Ascending aorta (tissue), 2 donors: ENCODE data around the gene SLC25A26. TPM values are rescaled to one million over a fixed set of nuclear protein-coding genes. Genes with fewer than 3 reads are reported as not detected.

Experiments
- DNase-seq, 2 donors: peaks; one replicate each; pipeline ENCODE4 v3.0.0-alpha.2; 2019; ENCODE audit warnings: low spot score in 2 of 2
- H3K27ac ChIP-seq, 2 donors: fragments of 200-600 bp; sonication (generic); one replicate each; pipeline ENCODE4 v1.5.1; 2016 to 2017; ENCODE audit warnings: mild to moderate bottlenecking in 1 of 2
- H3K27me3 ChIP-seq: fragments of 200-600 bp; sonication (generic); one replicate; pipeline ENCODE4 v1.5.1; 2017
- H3K36me3 ChIP-seq, 2 donors: fragments of 200-600 bp; sonication (generic); one replicate each; pipeline ENCODE4 v1.5.1; 2016
- H3K4me1 ChIP-seq, 2 donors: fragments of 200-600 bp; sonication (generic); one replicate each; pipeline ENCODE4 v1.5.1; 2016 to 2017; ENCODE audit warnings: mild to moderate bottlenecking in 1 of 2
- H3K4me3 ChIP-seq, 2 donors: fragments of 200-600 bp; sonication (generic); one replicate each; pipeline ENCODE4 v1.5.1; 2016 to 2017; ENCODE audit warnings: mild to moderate bottlenecking in 1 of 2
- H3K9me3 ChIP-seq, 2 donors: fragments of 200-600 bp; sonication (generic); one replicate each; pipeline ENCODE4 v1.5.1; 2016
- intact Hi-C: fragments of 100-400 bp; cut with DNase I; formaldehyde crosslinking; loops from one replicate; pipeline ENCODE4 v1.15.1; 2023
- total RNA-seq: library from RNA; depleted of rRNA; stranded (reverse); fragments of >200 nt; gene quantifications from one replicate; pipeline ENCODE4 v1.1.0, GENCODE V29; 2016
- TF ChIP-seq, protein P1 (sequence below), 3 experiments: fragments of 200-600 bp in 2 of 3; fragments of 450-650 bp in 1 of 3; sonication (generic) in 2 of 3; IDR thresholded peaks; one replicate each; pipeline ENCODE4 v1.5.1; 2016 to 2019; ENCODE audit warnings: antibody characterized with exemption in 3 of 3, mild to moderate bottlenecking in 1 of 3, moderate library complexity in 1 of 3

Gene SLC25A26
- total RNA-seq, 1 donor from 2014 or later, result 11.7 TPM

DNA sequence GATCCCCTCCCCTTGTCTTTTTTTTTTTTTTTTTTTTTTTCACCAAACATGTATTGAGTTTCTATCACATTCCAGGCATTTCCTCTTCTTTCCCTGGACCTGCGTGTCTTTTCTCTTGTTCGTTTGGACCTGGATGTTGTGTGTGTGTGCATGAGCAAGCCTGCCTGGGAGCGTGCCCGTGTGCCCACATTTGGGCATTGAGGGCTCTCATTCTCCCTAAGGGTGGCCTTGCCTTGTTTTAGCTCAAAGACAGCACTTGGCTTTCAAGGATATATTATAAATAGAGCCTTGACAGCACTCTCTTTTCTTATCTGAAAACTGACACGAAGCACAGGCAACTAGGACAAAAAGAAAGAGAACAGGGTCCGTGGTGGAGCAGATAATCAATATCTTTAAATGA lies 39.0 kb upstream of the SLC25A26 start:
- no peaks in the 10 kb centered on the region for H3K27me3 ChIP-seq
- no peak for DNase-seq
- peaks cover 0 to 14% of the 10 kb centered on the region in 2 donors for H3K4me1 ChIP-seq
- intact Hi-C loops, result no loop called here
- H3K36me3 ChIP-seq, result no peaks in the 10 kb centered on the region
- H3K9me3 ChIP-seq, result no peaks in the 10 kb centered on the region
- H3K27ac ChIP-seq, result peak overlapping the region in 1 of 2 donors; percentile 47
- no peak overlapping the region for H3K4me3 ChIP-seq
- TF ChIP-seq, protein P1, sequence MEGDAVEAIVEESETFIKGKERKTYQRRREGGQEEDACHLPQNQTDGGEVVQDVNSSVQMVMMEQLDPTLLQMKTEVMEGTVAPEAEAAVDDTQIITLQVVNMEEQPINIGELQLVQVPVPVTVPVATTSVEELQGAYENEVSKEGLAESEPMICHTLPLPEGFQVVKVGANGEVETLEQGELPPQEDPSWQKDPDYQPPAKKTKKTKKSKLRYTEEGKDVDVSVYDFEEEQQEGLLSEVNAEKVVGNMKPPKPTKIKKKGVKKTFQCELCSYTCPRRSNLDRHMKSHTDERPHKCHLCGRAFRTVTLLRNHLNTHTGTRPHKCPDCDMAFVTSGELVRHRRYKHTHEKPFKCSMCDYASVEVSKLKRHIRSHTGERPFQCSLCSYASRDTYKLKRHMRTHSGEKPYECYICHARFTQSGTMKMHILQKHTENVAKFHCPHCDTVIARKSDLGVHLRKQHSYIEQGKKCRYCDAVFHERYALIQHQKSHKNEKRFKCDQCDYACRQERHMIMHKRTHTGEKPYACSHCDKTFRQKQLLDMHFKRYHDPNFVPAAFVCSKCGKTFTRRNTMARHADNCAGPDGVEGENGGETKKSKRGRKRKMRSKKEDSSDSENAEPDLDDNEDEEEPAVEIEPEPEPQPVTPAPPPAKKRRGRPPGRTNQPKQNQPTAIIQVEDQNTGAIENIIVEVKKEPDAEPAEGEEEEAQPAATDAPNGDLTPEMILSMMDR (IDR thresholded peaks at IDR 0.05), result no peak

DNA sequence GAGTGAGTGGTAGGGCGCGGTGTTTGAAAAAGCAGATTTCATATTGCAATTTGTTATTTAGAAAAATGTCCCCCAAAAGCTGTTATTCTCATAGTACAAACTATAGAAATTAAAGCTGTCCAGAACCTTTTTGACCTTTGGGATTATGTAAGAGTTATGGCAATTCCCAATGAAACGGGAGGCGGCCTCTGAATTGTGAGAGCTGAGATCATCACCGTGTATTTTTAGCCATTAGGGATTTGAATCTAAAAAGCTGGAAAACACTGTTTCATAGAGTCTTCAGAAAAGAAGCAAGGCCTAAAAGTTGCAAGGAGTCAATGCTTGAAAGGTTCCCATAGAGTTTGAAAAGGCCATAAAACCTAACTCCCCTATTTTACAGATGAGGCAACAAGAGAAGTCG lies 38.6 kb upstream of the SLC25A26 start:
- Histone ChIP-seq H3K9me3 (no peaks in the 10 kb centered on the region), H3K27me3 (no peaks in the 10 kb centered on the region), H3K27ac (peak overlapping the region in 1 of 2 donors; percentile 47), H3K36me3 (no peaks in the 10 kb centered on the region), H3K4me1 (peaks cover 0 to 14% of the 10 kb centered on the region in 2 donors), H3K4me3 (no peak overlapping the region)
- no peak for DNase-seq
- TF ChIP-seq, protein P1 (IDR thresholded peaks at IDR 0.05), result no peak
- intact Hi-C loops, result no loop called here

- H3K27me3 ChIP-seq, result no peaks in the 10 kb centered on the region
- no peak overlapping the region for H3K27ac ChIP-seq
- DNase-seq, result no peak
- no peaks in the 10 kb centered on the region for H3K36me3 ChIP-seq
- no peak overlapping the region for H3K4me3 ChIP-seq
- TF ChIP-seq, protein P1 (IDR thresholded peaks at IDR 0.05), result no peak
- intact Hi-C loops, result no loop called here
- no peaks in the 10 kb centered on the region for H3K9me3 ChIP-seq
- H3K4me1 ChIP-seq, result peaks cover 0 to 7% of the 10 kb centered on the region in 2 donors
These were observed 34.3 kb upstream of the SLC25A26 start for GRCh38 chr3:66186545-66186944.

DNA sequence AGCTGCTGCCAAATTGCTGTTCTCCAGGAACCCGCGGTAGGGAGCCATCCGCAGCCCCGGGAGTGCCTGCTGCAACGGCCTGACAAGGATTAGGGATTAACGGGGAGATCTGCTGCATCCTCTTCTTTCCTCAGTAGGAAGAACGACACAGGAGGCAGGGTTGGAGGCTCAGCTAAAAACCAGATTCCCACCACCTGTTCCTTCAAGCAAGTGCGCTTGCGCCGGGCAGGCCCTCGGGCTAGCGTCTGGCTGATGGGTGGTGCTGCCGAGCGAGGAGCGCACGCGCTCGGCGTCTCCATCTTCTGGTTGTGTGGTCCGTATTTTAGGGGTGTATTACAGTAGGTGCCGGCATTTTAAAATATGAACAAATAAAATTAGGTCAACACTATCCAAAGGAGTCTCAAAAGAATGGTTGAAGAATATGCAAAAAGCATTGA lies 25.4 kb upstream of the SLC25A26 start:
- H3K27me3 ChIP-seq, result no peaks in the 10 kb centered on the region
- H3K4me1 ChIP-seq, result no peaks in the 10 kb centered on the region
- intact Hi-C loops, result no loop called here
- H3K4me3 ChIP-seq, result peak overlapping the region; percentile 30 to 51
- TF ChIP-seq, protein P1 (IDR thresholded peaks at IDR 0.05), result peak in 2 of 3 experiments; percentile 21 to 31
- H3K27ac ChIP-seq, result no peak overlapping the region
- peak in 1 of 2 donors; percentile 66 for DNase-seq
- no peaks in the 10 kb centered on the region for H3K36me3 ChIP-seq
- no peaks in the 10 kb centered on the region for H3K9me3 ChIP-seq

GRCh38 chr3:66196633-66197032 lies 24.2 kb upstream of the SLC25A26 start:
- intact Hi-C loops, result no loop called here
- TF ChIP-seq, protein P1 (IDR thresholded peaks at IDR 0.05), result peak in 1 of 3 experiments; percentile 20
- H3K4me1 ChIP-seq, result no peaks in the 10 kb centered on the region

More at GRCh38 chr3:66196633-66197032, 24.2 kb upstream of the SLC25A26 start:
- Histone ChIP-seq H3K36me3 (no peaks in the 10 kb centered on the region), H3K27me3 (no peaks in the 10 kb centered on the region), H3K27ac (no peak overlapping the region), H3K9me3 (no peaks in the 10 kb centered on the region), H3K4me3 (no peak overlapping the region)
- DNase-seq, result no peak
